Endodermal cell (in vitro differentiated cells): ENCODE results near the gene KLHL3. TPM values are rescaled to one million over a fixed set of nuclear protein-coding genes. Genes with fewer than 3 reads are reported as not detected.
A peak's percentile ranks its signal among the peaks of the same experiment; 100 is the strongest.

Experiments
- DNase-seq: peaks from one replicate; pipeline ENCODE4 v3.0.0-alpha.2; 2017
- H3K27ac ChIP-seq: 2 replicates; pipeline ENCODE4 v1.5.1; 2013; ENCODE audit warnings: mild to moderate bottlenecking, low read depth, low read length, moderate library complexity
- H3K27me3 ChIP-seq: 2 replicates; pipeline ENCODE4 v1.6.1; 2013; ENCODE audit warnings: mild to moderate bottlenecking, low read length, moderate library complexity; ENCODE audit not compliant: insufficient read depth, control insufficient read depth, poor library complexity, severe bottlenecking
- H3K36me3 ChIP-seq: 2 replicates; pipeline ENCODE4 v1.7.0; 2013; ENCODE audit warnings: mild to moderate bottlenecking, low read length, moderate library complexity; ENCODE audit not compliant: control insufficient read depth, insufficient read depth
- H3K4me1 ChIP-seq: one replicate; pipeline ENCODE4 v1.7.0; 2013; ENCODE audit warnings: low read length; ENCODE audit not compliant: control insufficient read depth, insufficient read depth
- H3K4me3 ChIP-seq: 2 replicates; pipeline ENCODE4 v1.5.1; 2013; ENCODE audit warnings: mild to moderate bottlenecking, low read length, moderate library complexity
- H3K9ac ChIP-seq: 2 replicates; pipeline ENCODE4 v1.6.1; 2013; ENCODE audit warnings: mild to moderate bottlenecking, low read length, moderate library complexity; ENCODE audit not compliant: poor library complexity, severe bottlenecking; ENCODE audit errors: extremely low read depth
- H3K9me3 ChIP-seq: 2 replicates; pipeline ENCODE4 v1.6.1; 2013; ENCODE audit warnings: mild to moderate bottlenecking, low read length, moderate library complexity; ENCODE audit not compliant: control insufficient read depth
- H3K27ac Mint-ChIP-seq: 2 replicates; pipeline ENCODE4 v1.8.0; 2020; ENCODE audit warnings: mixed read lengths
- H3K27me3 Mint-ChIP-seq: 2 replicates; pipeline ENCODE4 v1.8.0; 2021; ENCODE audit warnings: mild to moderate bottlenecking, mixed read lengths; ENCODE audit not compliant: insufficient read depth
- H3K36me3 Mint-ChIP-seq: 2 replicates; pipeline ENCODE4 v1.8.0; 2020; ENCODE audit warnings: low read depth, mixed read lengths
- H3K4me1 Mint-ChIP-seq: 2 replicates; pipeline ENCODE4 v1.8.0; 2020; ENCODE audit warnings: mixed read lengths
- H3K4me3 Mint-ChIP-seq: 2 replicates; pipeline ENCODE4 v1.8.0; 2020; ENCODE audit warnings: mild to moderate bottlenecking, moderate library complexity, mixed read lengths
- H3K9me3 Mint-ChIP-seq: 2 replicates; pipeline ENCODE4 v1.8.0; 2020; ENCODE audit warnings: mild to moderate bottlenecking, mixed read lengths
- WGBS, 2 experiments: methylation state at CpG; one replicate each; pipeline versions ENCODE4 v1.1.5 to v1.1.7; 2013; ENCODE audit warnings: missing lambda C conversion rate in 2 of 2, mixed read lengths in 1 of 2; ENCODE audit not compliant: insufficient coverage in 1 of 2, insufficient read length in 1 of 2; 5-methylcytosine and 5-hydroxymethylcytosine counted together
- long read RNA-seq, 4 experiments: library from polyadenylated mRNA in 2 of 4; library from RNA in 1 of 4; library from capped mRNA in 1 of 4; stranded (forward) in 3 of 4; unstranded in 1 of 4; transcript quantifications; one replicate each; pipeline ENCODE4 v2.0.0, GENCODE V29; 2020 to 2021; ENCODE audit warnings: inconsistent platforms in 1 of 4
- polyA plus RNA-seq, 2 experiments: library from polyadenylated mRNA; stranded (reverse); fragments of 50-300 nt; gene quantifications; one replicate each; pipeline ENCODE4 v1.2.3, GENCODE V29; 2013
- total RNA-seq, 2 donors: library from RNA; stranded (reverse); fragmentation: NEBNext Ultra II Directional in 1 of 2; extraction: Animal tissue kit (Norgen Biotek cat#: 25700) in 1 of 2; gene quantifications; 2 replicates in 1 of 2; 3 replicates in 1 of 2; pipeline ENCODE4 v1.2.1, GENCODE V29; 2021
- TF ChIP-seq, protein P1 (sequence below): fragments of 200-600 bp; sonication (generic); conservative IDR thresholded peaks from 2 replicates; pipeline ENCODE4 v1.5.0; 2021; ENCODE audit warnings: antibody characterized with exemption, mild to moderate bottlenecking

Gene KLHL3, protein sequence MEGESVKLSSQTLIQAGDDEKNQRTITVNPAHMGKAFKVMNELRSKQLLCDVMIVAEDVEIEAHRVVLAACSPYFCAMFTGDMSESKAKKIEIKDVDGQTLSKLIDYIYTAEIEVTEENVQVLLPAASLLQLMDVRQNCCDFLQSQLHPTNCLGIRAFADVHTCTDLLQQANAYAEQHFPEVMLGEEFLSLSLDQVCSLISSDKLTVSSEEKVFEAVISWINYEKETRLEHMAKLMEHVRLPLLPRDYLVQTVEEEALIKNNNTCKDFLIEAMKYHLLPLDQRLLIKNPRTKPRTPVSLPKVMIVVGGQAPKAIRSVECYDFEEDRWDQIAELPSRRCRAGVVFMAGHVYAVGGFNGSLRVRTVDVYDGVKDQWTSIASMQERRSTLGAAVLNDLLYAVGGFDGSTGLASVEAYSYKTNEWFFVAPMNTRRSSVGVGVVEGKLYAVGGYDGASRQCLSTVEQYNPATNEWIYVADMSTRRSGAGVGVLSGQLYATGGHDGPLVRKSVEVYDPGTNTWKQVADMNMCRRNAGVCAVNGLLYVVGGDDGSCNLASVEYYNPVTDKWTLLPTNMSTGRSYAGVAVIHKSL
- 10 to 100 TPM; 17.5 to 19.4 TPM for total RNA-seq
- 5.6 TPM for polyA plus RNA-seq (2013, experiment 1 of 2)
- 5.9 TPM for polyA plus RNA-seq (2013, experiment 2 of 2)
- long read RNA-seq, experiment 1 = 0 reads
- long read RNA-seq, experiment 2, full-length matches to known transcripts = 3 of 19 reads
- long read RNA-seq, experiment 2, partial matches to known transcripts = 2 of 19 reads
- long read RNA-seq, experiment 2, other reads (novel, unspliced or antisense) = 14 of 19 reads
- long read RNA-seq, experiment 3, full-length matches to known transcripts = 7 of 24 reads
- long read RNA-seq, experiment 3, partial matches to known transcripts = 1 of 24 reads
- long read RNA-seq, experiment 3, other reads (novel, unspliced or antisense) = 16 of 24 reads
- long read RNA-seq, experiment 4, full-length matches to known transcripts = 2 of 3 reads
- long read RNA-seq, experiment 4, partial matches to known transcripts = 0 of 3 reads
- long read RNA-seq, experiment 4, other reads (novel, unspliced or antisense) = 1 of 3 reads

GRCh38 chr5:137735555-137736284 is at the start of gene KLHL3:
Gene KLHL3 (minus strand): TSS chr5:137736089. CDS start chr5:137735646, 443 bp downstream.
- Mint-ChIP-seq H3K27me3 (peaks cover 5% of the 10 kb centered on the region), H3K36me3 (no peaks in the 10 kb centered on the region), H3K27ac (no peak within 1 kb of the TSS), H3K9me3 (peaks cover 15% of the 10 kb centered on the region), H3K4me3 (no peak within 1 kb of the TSS), H3K4me1 (peaks cover 17% of the 10 kb centered on the region)
- H3K36me3 ChIP-seq = no peaks in the 10 kb centered on the region
- WGBS, 2 experiments = 1 to 3% methylated on average over 6 to 12 of the region's 12 CpGs
- H3K9ac ChIP-seq = peak within 1 kb of the TSS; percentile 63
- H3K27me3 ChIP-seq = no peaks in the 10 kb centered on the region
- H3K4me3 ChIP-seq = peak within 1 kb of the TSS; percentile 87
- peak; percentile 97 for DNase-seq
- peaks cover 10% of the 10 kb centered on the region for H3K4me1 ChIP-seq
- TF ChIP-seq, protein P1, sequence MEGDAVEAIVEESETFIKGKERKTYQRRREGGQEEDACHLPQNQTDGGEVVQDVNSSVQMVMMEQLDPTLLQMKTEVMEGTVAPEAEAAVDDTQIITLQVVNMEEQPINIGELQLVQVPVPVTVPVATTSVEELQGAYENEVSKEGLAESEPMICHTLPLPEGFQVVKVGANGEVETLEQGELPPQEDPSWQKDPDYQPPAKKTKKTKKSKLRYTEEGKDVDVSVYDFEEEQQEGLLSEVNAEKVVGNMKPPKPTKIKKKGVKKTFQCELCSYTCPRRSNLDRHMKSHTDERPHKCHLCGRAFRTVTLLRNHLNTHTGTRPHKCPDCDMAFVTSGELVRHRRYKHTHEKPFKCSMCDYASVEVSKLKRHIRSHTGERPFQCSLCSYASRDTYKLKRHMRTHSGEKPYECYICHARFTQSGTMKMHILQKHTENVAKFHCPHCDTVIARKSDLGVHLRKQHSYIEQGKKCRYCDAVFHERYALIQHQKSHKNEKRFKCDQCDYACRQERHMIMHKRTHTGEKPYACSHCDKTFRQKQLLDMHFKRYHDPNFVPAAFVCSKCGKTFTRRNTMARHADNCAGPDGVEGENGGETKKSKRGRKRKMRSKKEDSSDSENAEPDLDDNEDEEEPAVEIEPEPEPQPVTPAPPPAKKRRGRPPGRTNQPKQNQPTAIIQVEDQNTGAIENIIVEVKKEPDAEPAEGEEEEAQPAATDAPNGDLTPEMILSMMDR = peak; percentile 58
- peak within 1 kb of the TSS; percentile 66 for H3K27ac ChIP-seq
- peaks cover 15% of the 10 kb centered on the region for H3K9me3 ChIP-seq

DNA sequence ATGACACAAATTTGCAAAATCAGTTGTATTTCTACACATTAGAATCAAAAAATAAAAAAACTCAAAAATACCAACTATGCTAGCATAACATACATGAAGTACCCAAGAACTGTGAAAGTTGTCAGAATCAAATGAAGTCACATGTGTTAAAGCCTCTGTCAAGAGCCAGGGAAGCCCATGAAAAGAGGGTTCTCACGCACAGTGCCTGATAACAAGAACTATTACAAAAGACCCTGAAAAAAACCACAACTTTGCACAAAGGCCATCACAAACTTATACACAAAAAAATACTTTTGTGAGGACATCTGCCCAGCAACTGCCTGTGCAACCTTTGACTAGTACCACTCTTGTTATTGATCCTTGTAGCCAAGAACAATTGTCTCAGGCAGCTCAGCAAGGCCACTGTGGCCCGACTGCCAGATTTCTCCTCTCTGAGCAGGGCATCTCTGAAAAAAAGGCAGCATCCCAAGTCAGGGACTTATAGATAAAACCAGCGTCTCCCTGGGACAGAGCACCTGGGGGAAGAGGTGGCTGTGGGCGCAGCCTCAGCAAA is 47.2 kb upstream of the KLHL3 start:
- no peak overlapping the region for H3K27ac ChIP-seq
- H3K4me3 ChIP-seq = no peak overlapping the region
- H3K36me3 ChIP-seq = no peaks in the 10 kb centered on the region
- Mint-ChIP-seq H3K4me3 (no peak overlapping the region), H3K4me1 (no peaks in the 10 kb centered on the region), H3K9me3 (no peaks in the 10 kb centered on the region), H3K36me3 (no peaks in the 10 kb centered on the region), H3K27ac (no peak overlapping the region), H3K27me3 (peaks cover 24% of the 10 kb centered on the region)
- H3K9me3 ChIP-seq = no peaks in the 10 kb centered on the region
- no peaks in the 10 kb centered on the region for H3K27me3 ChIP-seq
- H3K4me1 ChIP-seq = no peaks in the 10 kb centered on the region
- TF ChIP-seq, protein P1 = no peak
- 81 to 82% methylated on average over 3 to 4 of the region's 4 CpGs for WGBS, 2 experiments
- DNase-seq = no peak
- no peak overlapping the region for H3K9ac ChIP-seq
